Activated CD4-positive, alpha-beta memory T cell treated with anti-CD3 and anti-CD28 coated beads, Interleukin-2, amount 10 ng/mL, durations not matched to agents 7 days and 5 days (primary cell): ENCODE results near the gene TICAM2. TPM values are rescaled to one million over a fixed set of nuclear protein-coding genes. Genes with fewer than 3 reads are reported as not detected.

Source experiments
- CTCF ChIA-PET: fragments of 350-600 bp; sonication (Branson Sonifier 250); formaldehyde crosslinking; loops from one replicate; lab custom pipeline; 2021; ENCODE audit warnings: antibody characterized with exemption, inconsistent platforms; lab: Charles Lee
- POLR2A ChIA-PET: fragments of 350-600 bp; sonication (Branson Sonifier 250); formaldehyde crosslinking; loops from one replicate; lab custom pipeline; 2021; ENCODE audit warnings: antibody characterized with exemption; lab: Charles Lee
- DNase-seq: peaks from one replicate; pipeline ENCODE4 v3.0.0-alpha.2; 2020
- H3K27ac Mint-ChIP-seq: one replicate; pipeline ENCODE4 v1.8.0; 2021; ENCODE audit warnings: mild to moderate bottlenecking, mixed read lengths
- H3K27me3 Mint-ChIP-seq: one replicate; pipeline ENCODE4 v1.8.0; 2021; ENCODE audit warnings: mixed read lengths
- H3K36me3 Mint-ChIP-seq: one replicate; pipeline ENCODE4 v1.8.0; 2021; ENCODE audit warnings: low read depth, mixed read lengths
- H3K4me1 Mint-ChIP-seq: one replicate; pipeline ENCODE4 v1.8.0; 2021; ENCODE audit warnings: mixed read lengths
- H3K4me3 Mint-ChIP-seq: one replicate; pipeline ENCODE4 v1.8.0; 2021; ENCODE audit warnings: mild to moderate bottlenecking, mixed read lengths
- H3K9me3 Mint-ChIP-seq: one replicate; pipeline ENCODE4 v1.8.0; 2021; ENCODE audit warnings: mixed read lengths
- total RNA-seq, 2 experiments: library from RNA; stranded (reverse); gene quantifications; one replicate each; pipeline ENCODE4 v1.2.3, GENCODE V29; 2021

TICAM2 gene
- total RNA-seq, 2 experiments from 2014 or later, result 1.8 to 2.5 TPM

DNA sequence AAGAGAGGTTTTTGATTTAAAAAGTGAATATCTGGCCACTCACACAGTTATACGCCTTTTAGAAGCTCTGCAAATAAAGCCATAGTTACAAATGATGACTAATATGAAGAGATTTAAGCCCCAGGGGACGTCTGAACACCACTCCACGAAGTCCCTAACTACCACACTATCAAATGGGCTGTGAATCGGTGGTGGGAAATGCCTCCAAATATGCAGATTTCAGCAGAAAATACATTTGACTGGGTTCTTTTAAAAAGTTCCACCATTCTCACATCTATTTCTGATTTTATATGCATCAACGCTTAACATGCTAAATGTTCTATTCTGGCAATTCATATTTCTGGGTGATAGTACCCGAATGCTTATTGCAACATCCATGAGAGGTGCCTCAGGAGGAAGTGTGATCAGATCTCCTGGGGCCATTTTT, 22.5 kb downstream of the TICAM2 start:
- Mint-ChIP-seq H3K36me3 (no peaks in the 10 kb centered on the region), H3K4me1 (no peaks in the 10 kb centered on the region), H3K4me3 (no peak overlapping the region), H3K9me3 (no peaks in the 10 kb centered on the region), H3K27me3 (peaks cover 1% of the 10 kb centered on the region), H3K27ac (no peak overlapping the region)
- DNase-seq, result no peak
- ChIA-PET POLR2A (no interaction called here), CTCF (no interaction called here)

DNA sequence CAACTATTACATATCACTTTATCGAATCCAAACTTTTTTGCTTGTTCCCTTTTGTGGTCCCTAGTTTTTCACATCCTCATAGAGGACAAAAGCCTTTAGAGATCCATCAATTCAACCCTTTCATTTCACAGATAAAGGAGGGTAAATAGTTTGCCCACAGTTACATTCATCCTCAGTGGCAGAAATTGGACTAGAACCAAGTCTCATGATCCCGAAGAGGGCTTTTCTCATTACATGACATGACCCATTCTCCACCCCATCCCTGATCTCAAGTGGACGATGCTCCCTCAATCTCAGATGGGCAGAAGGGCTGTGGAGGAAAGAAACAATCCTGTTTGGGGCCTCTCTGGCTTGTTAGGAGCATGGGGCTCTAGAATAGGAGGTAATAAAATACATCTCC, 23.1 kb downstream of the TICAM2 start:
- Mint-ChIP-seq H3K27ac (no peak overlapping the region), H3K4me3 (no peak overlapping the region), H3K27me3 (peaks cover 3% of the 10 kb centered on the region), H3K4me1 (peaks cover 2% of the 10 kb centered on the region), H3K36me3 (no peaks in the 10 kb centered on the region), H3K9me3 (no peaks in the 10 kb centered on the region)
- ChIA-PET POLR2A (no interaction called here), CTCF (no interaction called here)
- DNase-seq, result no peak

DNA sequence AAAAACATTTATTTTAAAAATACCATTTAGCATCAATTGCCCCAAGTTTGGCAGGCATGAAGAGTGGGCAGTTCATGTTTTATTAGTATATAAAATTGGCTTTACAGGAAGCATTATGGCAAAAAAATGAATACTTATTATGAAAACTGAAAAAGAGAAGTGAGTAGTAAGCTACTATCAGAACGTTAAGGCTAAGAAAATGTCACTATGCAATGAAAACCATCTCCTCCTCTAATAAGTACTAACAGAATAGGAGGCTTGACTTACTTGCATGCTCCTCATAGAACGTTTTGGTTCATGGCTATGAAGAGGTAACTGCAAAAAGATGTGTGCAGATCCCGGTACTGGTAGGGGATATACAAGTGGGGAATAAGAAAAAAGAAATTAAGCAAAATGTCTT, 23.6 kb downstream of the TICAM2 start:
- no peak for DNase-seq
- H3K27me3 Mint-ChIP-seq, result peaks cover 5% of the 10 kb centered on the region
- ChIA-PET POLR2A (no interaction called here), CTCF (no interaction called here)
- H3K9me3 Mint-ChIP-seq, result no peaks in the 10 kb centered on the region
- H3K4me3 Mint-ChIP-seq, result no peak overlapping the region
- peaks cover 2% of the 10 kb centered on the region for H3K4me1 Mint-ChIP-seq
- no peak overlapping the region for H3K27ac Mint-ChIP-seq
- no peaks in the 10 kb centered on the region for H3K36me3 Mint-ChIP-seq

DNA sequence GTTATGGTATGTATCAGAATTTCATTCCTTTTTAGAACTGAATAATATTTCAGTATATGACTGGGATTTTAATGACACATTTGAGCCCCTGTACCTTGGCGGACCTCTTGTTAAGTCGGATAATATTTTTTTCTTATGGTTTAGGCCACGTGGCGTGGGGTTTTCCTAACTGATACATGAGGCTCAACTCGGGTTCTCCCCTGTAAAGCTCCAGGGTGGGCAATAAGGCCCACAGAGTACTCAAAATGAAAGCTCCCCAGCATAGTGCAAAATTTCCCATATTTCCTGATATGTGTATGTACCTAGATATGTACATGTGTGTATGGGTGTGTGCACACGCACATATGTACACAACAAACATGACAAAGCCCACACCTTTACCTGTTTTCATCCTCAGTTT, 24.5 kb downstream of the TICAM2 start:
- H3K9me3 Mint-ChIP-seq, result no peaks in the 10 kb centered on the region
- H3K27me3 Mint-ChIP-seq, result peaks cover 6% of the 10 kb centered on the region
- no peaks in the 10 kb centered on the region for H3K36me3 Mint-ChIP-seq
- H3K27ac Mint-ChIP-seq, result no peak overlapping the region
- H3K4me3 Mint-ChIP-seq, result no peak overlapping the region
- peaks cover 2% of the 10 kb centered on the region for H3K4me1 Mint-ChIP-seq
- no peak for DNase-seq
- CTCF ChIA-PET, result interaction anchor here (0.6 to 6.2 kb wide), 4 partner anchors 10 to 428 kb away, joined by 3 to 149 read pairs (median 3); no protein-coding TSS in a partner anchor
- POLR2A ChIA-PET, result interaction anchor here (0.6 kb wide), 1 partner anchor 241 kb away, joined by 4 read pairs; no protein-coding TSS in a partner anchor

DNA sequence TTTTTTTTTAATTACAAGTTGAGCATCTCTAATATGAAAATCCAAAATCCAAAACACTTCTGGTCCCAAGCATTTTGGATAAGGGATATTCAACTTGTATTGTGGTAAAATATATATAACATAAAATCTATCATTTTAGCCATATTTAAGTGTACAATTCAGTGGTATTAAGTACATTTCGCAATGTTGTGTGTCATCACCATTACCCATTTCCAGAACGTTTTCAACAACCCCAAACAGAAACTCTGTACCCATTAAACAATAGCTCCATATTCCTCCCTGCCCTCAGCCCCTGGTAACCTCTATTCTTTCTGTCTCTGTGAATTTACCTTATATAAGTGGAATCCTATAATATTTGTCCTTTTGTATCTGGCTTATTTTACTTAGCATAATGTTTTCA, 24.9 kb downstream of the TICAM2 start:
- H3K9me3 Mint-ChIP-seq, result no peaks in the 10 kb centered on the region
- ChIA-PET POLR2A (interaction anchor here (0.6 kb wide), 1 partner anchor 241 kb away, joined by 4 read pairs; no protein-coding TSS in a partner anchor), CTCF (interaction anchor here (0.6 to 6.2 kb wide), 4 partner anchors 11 to 429 kb away, joined by 3 to 149 read pairs (median 3); no protein-coding TSS in a partner anchor)
- H3K4me1 Mint-ChIP-seq, result peaks cover 2% of the 10 kb centered on the region
- no peaks in the 10 kb centered on the region for H3K36me3 Mint-ChIP-seq
- no peak overlapping the region for H3K4me3 Mint-ChIP-seq
- H3K27ac Mint-ChIP-seq, result no peak overlapping the region
- H3K27me3 Mint-ChIP-seq, result peaks cover 10% of the 10 kb centered on the region
- DNase-seq, result no peak

DNA sequence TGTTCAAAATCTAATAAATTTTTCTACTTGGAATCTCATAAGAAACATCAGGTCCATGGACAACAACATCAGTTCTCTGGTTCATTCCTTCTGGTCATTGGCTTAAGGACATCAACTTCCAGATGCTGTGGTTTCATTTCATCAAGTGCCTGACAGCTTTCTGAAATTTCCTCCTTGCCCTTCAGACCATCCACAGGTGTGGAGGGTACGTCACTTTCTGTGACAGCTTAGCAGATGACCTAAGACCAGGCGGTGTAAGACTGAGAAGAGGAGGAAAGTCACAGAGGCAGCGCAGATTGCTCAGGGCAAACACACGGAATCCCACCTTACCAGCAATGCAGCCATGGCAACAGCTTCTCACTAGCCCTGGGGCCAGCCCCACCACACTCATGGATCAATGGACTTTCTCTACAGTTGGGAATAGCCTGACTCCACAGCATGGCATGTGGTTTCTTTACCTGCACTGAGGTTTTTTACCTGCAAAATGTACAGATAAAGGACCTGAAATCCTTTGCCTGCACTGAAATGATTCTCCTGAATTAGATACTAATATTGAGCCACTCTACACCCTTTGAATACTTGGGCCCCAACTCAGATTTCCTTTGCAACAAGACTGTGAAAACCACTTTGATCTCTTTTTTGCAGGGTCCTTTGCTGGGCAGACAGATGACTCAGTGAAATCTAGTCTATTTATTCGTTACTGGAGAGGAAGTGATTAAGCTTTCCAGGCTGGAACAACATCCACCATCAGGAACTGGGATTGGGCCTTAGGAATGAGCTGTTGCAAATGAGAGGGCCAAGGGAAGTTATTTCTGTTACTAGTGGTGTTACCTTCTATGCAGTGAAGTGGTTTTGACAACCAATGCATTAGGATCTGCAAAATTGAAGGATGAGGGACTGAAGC, 26.9 kb downstream of the TICAM2 start:
- H3K36me3 Mint-ChIP-seq, result no peaks in the 10 kb centered on the region
- POLR2A ChIA-PET, result interaction anchor here (1.5 to 1.8 kb wide), 3 partner anchors 9 to 32 kb away, joined by 3 to 9 read pairs (median 4); no protein-coding TSS in a partner anchor
- DNase-seq, result no peak
- CTCF ChIA-PET, result interaction anchor here (0.7 to 6.2 kb wide), 24 partner anchors 14 to 902 kb away, joined by 3 to 149 read pairs (median 5); partner anchors contain the start of genes CCDC112 and FEM1C
- peaks cover 2% of the 10 kb centered on the region for H3K4me1 Mint-ChIP-seq
- H3K4me3 Mint-ChIP-seq, result no peak overlapping the region
- H3K27me3 Mint-ChIP-seq, result peaks cover 11% of the 10 kb centered on the region
- H3K9me3 Mint-ChIP-seq, result no peaks in the 10 kb centered on the region
- H3K27ac Mint-ChIP-seq, result no peak overlapping the region

DNA sequence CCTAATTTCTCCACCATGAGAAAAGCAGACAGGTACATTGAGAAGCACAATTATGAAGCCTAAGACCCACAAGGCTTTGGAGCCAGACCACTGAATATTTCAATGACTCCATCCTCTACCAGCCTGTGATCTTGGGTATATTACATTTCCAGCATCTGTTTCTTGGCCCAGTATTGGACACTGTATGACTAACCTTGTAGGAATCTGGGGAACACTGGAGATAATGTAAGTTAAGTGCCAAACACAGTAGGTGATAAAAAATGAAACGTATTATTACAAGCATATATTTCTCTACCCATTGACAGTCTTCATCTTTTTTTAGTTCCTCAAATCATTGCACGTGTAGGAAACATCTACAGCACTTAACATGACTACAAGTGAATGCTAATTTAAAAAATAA, 29.1 kb downstream of the TICAM2 start:
- ChIA-PET CTCF (interaction anchor here (6.2 kb wide), 1 partner anchor 264 kb away, joined by 149 read pairs; no protein-coding TSS in a partner anchor), POLR2A (interaction anchor here (1.1 kb wide), 1 partner anchor 29 kb away, joined by 5 read pairs; the partner anchor contains the start of gene FEM1C)
- peaks cover 2% of the 10 kb centered on the region for H3K4me1 Mint-ChIP-seq

DNA sequence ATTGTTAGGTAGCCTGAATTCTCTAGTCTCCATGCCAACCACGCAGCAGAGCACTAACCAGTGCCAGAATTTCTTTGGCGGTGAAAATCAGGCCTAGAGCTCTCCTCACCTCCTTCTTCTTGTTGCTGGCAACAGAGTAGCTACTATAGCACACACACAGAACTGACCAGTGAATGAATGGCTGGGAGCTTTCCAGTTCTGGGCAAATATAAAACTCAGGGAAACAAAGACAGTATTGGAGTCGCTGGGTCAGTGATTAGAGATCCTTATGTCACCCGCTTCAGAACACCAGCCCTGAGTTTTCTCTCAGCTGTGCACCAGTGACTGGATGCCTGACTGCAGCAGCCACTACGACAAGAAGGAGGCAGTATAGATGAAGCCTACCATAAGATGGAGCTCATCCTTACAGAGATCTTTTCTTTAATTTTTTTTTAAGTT, 30.8 kb downstream of the TICAM2 start:
- CTCF ChIA-PET, result interaction anchor here (0.8 to 1.2 kb wide), 5 partner anchors 7 to 265 kb away, joined by 3 to 4 read pairs (median 3); no protein-coding TSS in a partner anchor
- POLR2A ChIA-PET, result interaction anchor here (2.3 kb wide), 1 partner anchor 27 kb away, joined by 8 read pairs; the partner anchor contains the start of gene FEM1C
- no peaks in the 10 kb centered on the region for H3K36me3 Mint-ChIP-seq
- peaks cover 2% of the 10 kb centered on the region for H3K4me1 Mint-ChIP-seq
- no peak overlapping the region for H3K27ac Mint-ChIP-seq
- no peaks in the 10 kb centered on the region for H3K9me3 Mint-ChIP-seq
- H3K27me3 Mint-ChIP-seq, result peaks cover 14% of the 10 kb centered on the region
- no peak for DNase-seq
- no peak overlapping the region for H3K4me3 Mint-ChIP-seq

More for the DNA sequence above, 29.1 kb downstream of the TICAM2 start:
- DNase-seq, result no peak
- H3K4me3 Mint-ChIP-seq, result no peak overlapping the region
- H3K9me3 Mint-ChIP-seq, result no peaks in the 10 kb centered on the region
- no peaks in the 10 kb centered on the region for H3K36me3 Mint-ChIP-seq
- peaks cover 14% of the 10 kb centered on the region for H3K27me3 Mint-ChIP-seq
- no peak overlapping the region for H3K27ac Mint-ChIP-seq

DNA sequence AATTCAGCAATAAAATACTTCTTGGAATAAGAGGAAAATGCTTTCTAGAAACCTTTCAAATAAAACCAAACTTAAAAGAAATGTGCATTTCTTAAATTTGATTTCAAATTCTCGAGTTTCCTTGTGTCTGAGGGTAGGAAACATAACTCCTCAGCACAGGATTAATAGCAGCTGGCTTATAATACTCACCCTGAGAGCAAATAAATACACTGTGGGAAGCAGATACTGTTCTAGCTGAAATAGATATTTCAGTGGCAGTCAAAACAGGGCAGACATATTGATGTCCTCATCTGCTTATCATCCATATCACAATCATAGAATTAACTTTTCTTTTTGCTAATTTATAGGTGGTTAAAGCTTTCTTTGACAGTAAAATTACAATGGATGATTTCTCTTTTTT, 33.6 kb downstream of the TICAM2 start:
- Mint-ChIP-seq H3K9me3 (no peaks in the 10 kb centered on the region), H3K36me3 (no peaks in the 10 kb centered on the region), H3K4me3 (no peak overlapping the region), H3K27ac (no peak overlapping the region), H3K4me1 (no peaks in the 10 kb centered on the region), H3K27me3 (peaks cover 13% of the 10 kb centered on the region)
- no peak for DNase-seq
- ChIA-PET POLR2A (no interaction called here), CTCF (no interaction called here)

DNA sequence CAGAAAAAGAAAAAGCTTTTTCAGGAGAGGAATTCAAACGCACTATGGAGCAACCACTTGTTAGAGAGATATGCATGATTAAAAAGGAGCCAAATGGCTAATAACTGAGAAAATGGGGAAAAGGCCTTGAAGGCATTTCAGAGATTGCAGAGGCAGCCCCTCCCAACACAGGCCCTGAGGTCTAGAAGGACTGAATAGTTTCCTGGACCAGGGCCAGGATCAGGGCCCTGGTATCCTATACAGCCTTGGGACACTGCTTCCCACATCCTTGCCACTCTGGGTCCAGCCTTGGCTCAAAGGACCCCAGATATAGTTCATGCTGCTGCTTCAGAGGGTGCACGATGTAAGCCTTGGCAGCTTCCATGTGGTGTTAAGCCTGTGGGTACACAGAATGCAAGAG, 37.0 kb downstream of the TICAM2 start:
- Mint-ChIP-seq H3K27me3 (peaks cover 14% of the 10 kb centered on the region), H3K9me3 (no peaks in the 10 kb centered on the region), H3K4me3 (no peak overlapping the region), H3K4me1 (no peaks in the 10 kb centered on the region), H3K36me3 (no peaks in the 10 kb centered on the region), H3K27ac (no peak overlapping the region)
- CTCF ChIA-PET, result no interaction called here
- POLR2A ChIA-PET, result no interaction called here
- no peak for DNase-seq

DNA sequence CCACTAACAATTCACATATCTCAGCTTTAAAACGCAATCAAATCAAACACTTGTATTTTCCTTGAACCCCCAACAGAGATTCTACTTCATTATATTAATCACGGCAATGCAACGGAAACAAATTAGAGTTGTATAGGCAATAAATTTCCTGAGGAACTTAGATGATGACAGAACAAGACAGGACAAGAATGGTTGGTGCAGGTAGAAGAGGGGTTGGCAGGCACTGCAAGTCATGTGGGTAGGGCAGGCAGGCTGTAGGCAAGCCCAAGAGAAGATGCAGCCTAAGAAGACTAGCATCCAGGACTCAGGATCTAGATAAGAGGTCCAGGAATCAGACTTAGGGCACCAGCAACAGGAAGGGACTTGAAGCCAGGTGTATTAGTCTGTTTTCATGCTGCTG, 41.1 kb downstream of the TICAM2 start:
- Mint-ChIP-seq H3K4me3 (no peak overlapping the region), H3K9me3 (no peaks in the 10 kb centered on the region), H3K36me3 (no peaks in the 10 kb centered on the region), H3K27ac (no peak overlapping the region), H3K4me1 (no peaks in the 10 kb centered on the region), H3K27me3 (peaks cover 14% of the 10 kb centered on the region)
- ChIA-PET CTCF (no interaction called here), POLR2A (no interaction called here)
- DNase-seq, result no peak

DNA sequence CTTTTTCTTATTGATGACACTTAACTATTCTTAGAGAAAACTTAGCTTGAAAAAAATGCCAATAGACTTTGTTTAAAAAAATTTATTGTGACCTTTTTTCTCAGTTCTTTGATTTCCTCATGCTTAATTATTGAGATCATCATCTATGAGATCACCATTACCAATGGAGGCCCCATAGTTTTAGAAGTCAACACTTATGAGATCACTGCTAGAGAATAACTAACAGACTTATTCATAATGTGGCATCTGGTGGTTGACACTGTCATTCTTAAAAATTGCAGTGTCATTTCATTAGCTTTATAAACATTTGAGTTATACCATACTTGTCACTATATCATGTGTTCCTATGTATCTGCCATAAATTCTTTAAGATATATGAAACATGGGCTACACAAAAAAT, 42.8 kb downstream of the TICAM2 start:
- ChIA-PET POLR2A (no interaction called here), CTCF (no interaction called here)
- DNase-seq, result no peak
- Mint-ChIP-seq H3K4me3 (no peak overlapping the region), H3K4me1 (no peaks in the 10 kb centered on the region), H3K27me3 (peaks cover 11% of the 10 kb centered on the region), H3K36me3 (no peaks in the 10 kb centered on the region), H3K27ac (no peak overlapping the region), H3K9me3 (no peaks in the 10 kb centered on the region)

DNA sequence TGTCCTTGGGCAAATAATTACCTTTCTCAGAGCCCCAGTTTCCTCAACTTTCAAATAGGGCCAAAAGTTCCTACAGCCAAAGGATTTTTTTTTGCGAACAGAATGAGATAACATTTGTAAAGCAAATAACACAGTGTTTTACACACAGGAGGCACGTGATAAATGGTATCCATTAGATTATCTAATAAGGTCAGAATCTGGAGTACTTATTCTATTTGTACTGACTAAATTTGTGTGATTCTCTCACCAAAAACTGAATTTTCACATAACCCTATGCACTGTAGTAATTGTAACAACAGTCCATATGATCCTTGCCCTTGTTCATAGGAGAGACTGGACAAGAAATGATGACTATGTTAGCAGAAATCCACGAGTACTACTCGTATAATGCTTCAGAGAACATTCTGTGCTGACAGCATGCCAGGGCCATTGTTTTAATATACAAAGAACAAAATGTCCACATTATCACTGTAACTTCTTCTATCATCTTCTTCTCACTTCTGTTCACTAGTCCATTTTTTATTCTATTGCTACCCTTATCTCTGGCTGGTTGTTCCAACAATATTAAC, 43.8 kb downstream of the TICAM2 start:
- H3K9me3 Mint-ChIP-seq, result no peaks in the 10 kb centered on the region
- H3K36me3 Mint-ChIP-seq, result no peaks in the 10 kb centered on the region
- no peaks in the 10 kb centered on the region for H3K4me1 Mint-ChIP-seq
- DNase-seq, result no peak
- ChIA-PET POLR2A (no interaction called here), CTCF (no interaction called here)
- no peak overlapping the region for H3K4me3 Mint-ChIP-seq
- no peak overlapping the region for H3K27ac Mint-ChIP-seq
- peaks cover 11% of the 10 kb centered on the region for H3K27me3 Mint-ChIP-seq
